ENCODE results near the gene YTHDF1.

YTHDF1 gene

DNA sequence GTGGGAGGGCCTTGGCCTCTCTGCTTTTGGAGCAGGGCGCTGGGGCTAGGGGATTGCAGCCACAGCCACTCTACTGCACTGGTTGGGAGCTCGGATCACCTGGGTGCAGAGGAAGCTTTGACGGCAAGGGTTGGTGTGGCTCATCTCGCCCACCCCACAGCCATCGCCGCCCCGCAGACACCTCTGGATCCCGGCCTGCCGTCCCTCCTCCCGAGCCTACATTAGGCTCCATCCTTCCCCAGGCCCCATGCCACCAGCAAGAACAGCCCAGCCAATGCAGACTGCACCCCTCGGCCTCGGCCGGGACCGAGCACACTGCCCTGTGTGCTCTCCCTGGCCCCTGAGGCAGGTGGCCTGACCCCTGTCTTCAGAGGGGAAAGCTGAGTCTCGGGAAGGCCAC lies 44.6 kb upstream of the YTHDF1 start:
- peaks cover 7 to 95% (median 27%) of the 10 kb centered on the region in 5 experiments for H3K27me3 ChIP-seq (replicated peaks in 2 of 5; ENCODE audit: control insufficient read depth in 4 of 5, insufficient read depth in 5 of 5, low read length in 4 of 5)

DNA sequence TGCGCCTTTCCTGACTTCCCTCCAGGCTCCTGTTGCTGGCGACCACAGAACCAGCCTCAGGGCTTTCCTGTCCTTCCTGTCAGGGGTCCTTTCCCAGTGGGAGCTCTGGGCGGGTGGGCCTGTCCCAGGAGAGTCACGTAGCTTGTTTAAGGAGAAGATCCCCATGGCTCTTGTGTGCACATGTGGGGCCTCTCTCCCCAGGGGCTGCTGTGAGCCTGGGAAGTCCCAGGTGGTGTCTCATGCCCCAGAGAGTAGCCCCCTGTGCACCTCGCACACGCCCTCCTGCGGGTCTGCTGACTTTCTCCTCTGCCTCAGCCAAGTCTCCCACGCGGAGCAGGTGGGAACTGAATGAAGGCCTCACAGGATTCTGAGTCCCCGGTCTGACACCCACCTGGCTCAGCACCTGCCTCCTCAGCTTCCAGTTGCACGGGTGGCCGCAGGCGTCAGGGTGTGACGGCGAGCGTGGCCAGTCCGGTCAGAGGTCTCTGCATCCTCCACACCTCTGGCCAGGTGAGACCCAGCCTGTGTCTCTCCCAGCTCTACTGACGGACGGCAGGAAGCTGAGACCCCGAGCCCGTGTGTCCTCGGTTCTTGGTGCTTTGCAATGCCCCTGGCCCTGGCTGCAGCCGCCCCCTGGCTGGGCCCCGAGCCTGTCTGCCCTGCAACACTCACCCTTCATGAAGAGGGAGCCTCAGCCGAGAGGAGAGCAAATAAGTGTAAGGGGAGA lies 44.0 kb upstream of the YTHDF1 start:
- Histone ChIP-seq H3K27ac (ENCODE audit: insufficient read depth in 1 of 2, low read depth in 1 of 2, low read length in 2 of 2, poor library complexity in 1 of 2, severe bottlenecking in 2 of 2) (no peak overlapping the region), H3K4me3 (ENCODE audit: control insufficient read depth in 1 of 7, extremely low read depth in 1 of 7, insufficient read depth in 4 of 7, low read depth in 2 of 7, low read length in 6 of 7) (no peak overlapping the region), H3K4me1 (ENCODE audit: control extremely low read depth in 1 of 4, control insufficient read depth in 4 of 4, insufficient read depth in 4 of 4, low read length in 3 of 4) (peaks cover 0 to 2% (median under 1%) of the 10 kb centered on the region in 4 experiments), H3K9me3 (ENCODE audit: control extremely low read depth in 1 of 5, control insufficient read depth in 4 of 5, insufficient read depth in 2 of 5, low read depth in 1 of 5, low read length in 4 of 5) (no peaks in the 10 kb centered on the region), H3K27me3 (replicated peaks in 2 of 5; ENCODE audit: control insufficient read depth in 4 of 5, insufficient read depth in 5 of 5, low read length in 4 of 5) (peaks cover 7 to 95% (median 30%) of the 10 kb centered on the region in 5 experiments), H3K36me3 (ENCODE audit: control insufficient read depth in 4 of 4, insufficient read depth in 4 of 4, low read length in 3 of 4) (no peaks in the 10 kb centered on the region)
- 85% methylated on average over 24 of the region's 25 CpGs for WGBS (ENCODE audit: insufficient coverage)
- no peak for DNase-seq
- POLR2A ChIA-PET: no interaction called here
- CTCF ChIA-PET: interaction anchor here (0.7 to 1.1 kb wide), 2 partner anchors 8 to 36 kb away, joined by 3 read pairs; no protein-coding TSS in a partner anchor

More for the DNA sequence above, 44.6 kb upstream of the YTHDF1 start:
- ChIA-PET POLR2A (no interaction called here), CTCF (interaction anchor here (0.7 to 1.1 kb wide), 2 partner anchors 9 to 36 kb away, joined by 3 read pairs; no protein-coding TSS in a partner anchor)
- H3K9me3 ChIP-seq (ENCODE audit: control extremely low read depth in 1 of 5, control insufficient read depth in 4 of 5, insufficient read depth in 2 of 5, low read depth in 1 of 5, low read length in 4 of 5): no peaks in the 10 kb centered on the region
- 95% methylated on average over 14 of the region's 15 CpGs for WGBS (ENCODE audit: insufficient coverage)
- H3K4me1 ChIP-seq (ENCODE audit: control extremely low read depth in 1 of 4, control insufficient read depth in 4 of 4, insufficient read depth in 4 of 4, low read length in 3 of 4): peaks cover 0 to 2% (median 0%) of the 10 kb centered on the region in 4 experiments
- H3K4me3 ChIP-seq (ENCODE audit: control insufficient read depth in 1 of 7, extremely low read depth in 1 of 7, insufficient read depth in 4 of 7, low read depth in 2 of 7, low read length in 6 of 7): no peak overlapping the region
- no peaks in the 10 kb centered on the region for H3K36me3 ChIP-seq (ENCODE audit: control insufficient read depth in 4 of 4, insufficient read depth in 4 of 4, low read length in 3 of 4)
- no peak for DNase-seq
- H3K27ac ChIP-seq (ENCODE audit: insufficient read depth in 1 of 2, low read depth in 1 of 2, low read length in 2 of 2, poor library complexity in 1 of 2, severe bottlenecking in 2 of 2): no peak overlapping the region

DNA sequence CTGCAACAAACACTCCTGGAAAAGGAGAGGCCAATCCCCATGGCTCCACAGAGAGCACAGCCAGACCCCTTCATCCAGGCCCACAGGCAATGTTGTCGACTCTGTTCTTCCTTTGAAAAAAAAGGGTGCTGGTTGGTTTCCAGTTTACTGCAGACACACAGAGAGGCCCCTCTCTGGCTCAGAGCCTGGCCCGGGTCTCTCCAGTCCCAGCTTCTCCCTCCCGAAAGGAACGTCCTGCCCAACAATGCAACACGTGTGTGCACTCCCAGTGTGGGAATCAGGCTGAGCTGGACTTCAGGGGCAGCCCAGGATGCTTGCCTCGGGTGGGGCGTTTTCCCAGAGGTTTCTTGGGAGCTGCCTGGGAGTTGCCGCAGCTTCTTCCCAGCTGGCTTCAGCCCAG lies 42.9 kb upstream of the YTHDF1 start:
- CTCF ChIA-PET: interaction anchor here (1.5 kb wide), 1 partner anchor 35 kb away, joined by 3 read pairs; no protein-coding TSS in a partner anchor
- 66% methylated on average over 8 of the region's 8 CpGs for WGBS (ENCODE audit: insufficient coverage)
- H3K4me1 ChIP-seq (ENCODE audit: control extremely low read depth in 1 of 4, control insufficient read depth in 4 of 4, insufficient read depth in 4 of 4, low read length in 3 of 4): peaks cover 0 to 8% (median 3%) of the 10 kb centered on the region in 4 experiments
- POLR2A ChIA-PET: no interaction called here
- DNase-seq: no peak
- no peak overlapping the region for H3K27ac ChIP-seq (ENCODE audit: insufficient read depth in 1 of 2, low read depth in 1 of 2, low read length in 2 of 2, poor library complexity in 1 of 2, severe bottlenecking in 2 of 2)
- no peak overlapping the region for H3K4me3 ChIP-seq (ENCODE audit: control insufficient read depth in 1 of 7, extremely low read depth in 1 of 7, insufficient read depth in 4 of 7, low read depth in 2 of 7, low read length in 6 of 7)
- H3K27me3 ChIP-seq (replicated peaks in 2 of 5; ENCODE audit: control insufficient read depth in 4 of 5, insufficient read depth in 5 of 5, low read length in 4 of 5): peaks cover 7 to 94% (median 33%) of the 10 kb centered on the region in 5 experiments
- no peaks in the 10 kb centered on the region for H3K9me3 ChIP-seq (ENCODE audit: control extremely low read depth in 1 of 5, control insufficient read depth in 4 of 5, insufficient read depth in 2 of 5, low read depth in 1 of 5, low read length in 4 of 5)
- no peaks in the 10 kb centered on the region for H3K36me3 ChIP-seq (ENCODE audit: control insufficient read depth in 4 of 4, insufficient read depth in 4 of 4, low read length in 3 of 4)

DNA sequence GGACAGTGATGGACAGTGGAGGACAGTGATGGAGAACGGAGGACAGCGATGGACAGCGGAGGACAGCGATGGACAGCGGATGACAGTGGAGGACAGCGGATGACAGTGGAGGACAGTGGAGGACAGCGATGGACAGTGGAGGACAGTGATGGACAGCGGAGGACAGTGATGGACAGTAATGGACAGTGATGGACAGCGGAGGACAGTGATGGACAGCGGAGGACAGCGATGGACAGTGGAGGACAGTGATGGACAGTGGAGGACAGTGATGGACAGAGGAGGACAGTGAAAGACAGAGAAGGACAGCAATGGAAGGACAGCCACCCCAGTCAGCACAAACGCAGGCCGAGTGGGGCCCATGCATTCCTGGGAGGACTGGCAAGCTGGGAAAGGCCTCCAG lies 41.7 kb upstream of the YTHDF1 start:
- CTCF ChIA-PET: no interaction called here

DNA sequence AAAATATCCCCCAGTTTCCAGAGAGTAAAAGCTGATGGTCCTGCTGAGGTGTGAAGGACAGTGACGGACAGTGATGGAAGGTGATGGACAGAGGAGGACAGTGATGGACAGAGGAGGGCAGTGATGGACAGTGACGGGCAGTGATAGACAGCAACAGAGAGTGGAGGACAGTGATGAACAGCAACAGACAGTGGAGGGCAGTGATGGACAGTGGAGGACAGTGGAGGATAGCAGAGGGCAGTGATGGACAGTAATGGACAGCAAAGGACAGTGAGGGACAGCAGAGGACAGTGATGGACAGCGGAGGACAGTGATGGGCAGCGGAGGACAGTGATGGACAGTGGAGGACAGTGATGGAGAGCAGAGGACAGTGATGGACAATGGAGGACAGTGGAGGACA lies 41.0 kb upstream of the YTHDF1 start:
- Histone ChIP-seq H3K27ac (ENCODE audit: insufficient read depth in 1 of 2, low read depth in 1 of 2, low read length in 2 of 2, poor library complexity in 1 of 2, severe bottlenecking in 2 of 2) (no peak overlapping the region), H3K4me1 (ENCODE audit: control extremely low read depth in 1 of 4, control insufficient read depth in 4 of 4, insufficient read depth in 4 of 4, low read length in 3 of 4) (peaks cover 0 to 16% (median 5%) of the 10 kb centered on the region in 4 experiments), H3K4me3 (ENCODE audit: control insufficient read depth in 1 of 7, extremely low read depth in 1 of 7, insufficient read depth in 4 of 7, low read depth in 2 of 7, low read length in 6 of 7) (no peak overlapping the region), H3K27me3 (replicated peaks in 2 of 5; ENCODE audit: control insufficient read depth in 4 of 5, insufficient read depth in 5 of 5, low read length in 4 of 5) (peaks cover 7 to 97% (median 37%) of the 10 kb centered on the region in 5 experiments), H3K36me3 (ENCODE audit: control insufficient read depth in 4 of 4, insufficient read depth in 4 of 4, low read length in 3 of 4) (no peaks in the 10 kb centered on the region), H3K9me3 (ENCODE audit: control extremely low read depth in 1 of 5, control insufficient read depth in 4 of 5, insufficient read depth in 2 of 5, low read depth in 1 of 5, low read length in 4 of 5) (peaks cover 0 to 3% (median 0%) of the 10 kb centered on the region in 5 experiments)
- ChIA-PET POLR2A (no interaction called here), CTCF (interaction anchor here (1.3 kb wide), 1 partner anchor 9 kb away, joined by 3 read pairs; no protein-coding TSS in a partner anchor)
- WGBS (ENCODE audit: insufficient coverage): 93% methylated on average over 4 of the region's 4 CpGs
- DNase-seq: no peak

More for the DNA sequence above, 41.7 kb upstream of the YTHDF1 start:
- Histone ChIP-seq H3K9me3 (ENCODE audit: control extremely low read depth in 1 of 5, control insufficient read depth in 4 of 5, insufficient read depth in 2 of 5, low read depth in 1 of 5, low read length in 4 of 5) (peaks cover 0 to 3% (median 0%) of the 10 kb centered on the region in 5 experiments), H3K4me3 (ENCODE audit: control insufficient read depth in 1 of 7, extremely low read depth in 1 of 7, insufficient read depth in 4 of 7, low read depth in 2 of 7, low read length in 6 of 7) (no peak overlapping the region), H3K4me1 (ENCODE audit: control extremely low read depth in 1 of 4, control insufficient read depth in 4 of 4, insufficient read depth in 4 of 4, low read length in 3 of 4) (peaks cover 0 to 16% (median 6%) of the 10 kb centered on the region in 4 experiments), H3K36me3 (ENCODE audit: control insufficient read depth in 4 of 4, insufficient read depth in 4 of 4, low read length in 3 of 4) (no peaks in the 10 kb centered on the region), H3K27ac (ENCODE audit: insufficient read depth in 1 of 2, low read depth in 1 of 2, low read length in 2 of 2, poor library complexity in 1 of 2, severe bottlenecking in 2 of 2) (no peak overlapping the region), H3K27me3 (replicated peaks in 2 of 5; ENCODE audit: control insufficient read depth in 4 of 5, insufficient read depth in 5 of 5, low read length in 4 of 5) (peaks cover 7 to 96% (median 35%) of the 10 kb centered on the region in 5 experiments)
- POLR2A ChIA-PET: no interaction called here
- WGBS (ENCODE audit: insufficient coverage): 97% methylated on average over 9 of the region's 13 CpGs
- DNase-seq: no peak

DNA sequence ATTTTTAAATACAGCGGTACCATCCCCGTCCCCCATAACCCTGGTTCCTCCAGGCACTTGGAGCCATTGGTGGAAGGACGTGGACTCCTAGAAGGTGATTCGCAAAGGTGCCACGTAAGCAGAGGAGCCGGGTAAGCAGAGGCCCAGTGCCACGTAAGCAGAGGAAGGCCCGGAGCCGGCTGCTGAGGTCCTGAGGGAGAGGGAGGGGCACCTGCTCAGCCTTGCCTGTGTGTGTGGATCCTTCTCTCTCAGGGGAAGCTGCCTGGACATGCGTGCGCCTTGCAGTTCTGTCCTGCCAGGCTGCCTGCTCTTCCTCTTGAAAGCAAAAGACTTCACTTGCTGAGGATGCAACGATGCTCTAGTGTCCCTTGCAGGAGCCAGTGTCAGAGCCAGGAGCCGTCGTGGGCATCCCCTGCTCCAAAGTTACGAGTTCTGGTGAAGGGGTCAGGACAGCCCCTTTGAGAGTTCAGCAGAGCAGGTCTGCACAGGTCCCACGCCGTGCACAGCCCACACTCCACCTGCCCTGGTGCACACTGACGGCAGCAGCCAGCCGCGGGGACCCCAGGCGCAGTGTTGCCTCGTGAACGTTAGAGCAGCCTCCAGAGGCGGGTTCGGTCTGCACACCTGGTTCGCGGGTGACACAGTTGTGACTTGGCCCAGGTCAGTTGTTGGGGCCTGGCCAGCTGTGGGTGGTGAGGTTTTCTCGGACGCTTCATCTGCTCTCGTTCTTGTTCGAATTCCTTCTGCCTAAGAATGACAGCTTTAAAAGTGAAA lies 40.2 kb upstream of the YTHDF1 start:
- peaks cover 0 to 16% (median 5%) of the 10 kb centered on the region in 4 experiments for H3K4me1 ChIP-seq (ENCODE audit: control extremely low read depth in 1 of 4, control insufficient read depth in 4 of 4, insufficient read depth in 4 of 4, low read length in 3 of 4)
- CTCF ChIA-PET: interaction anchor here (1.0 to 1.3 kb wide), 3 partner anchors 10 to 38 kb away, joined by 3 read pairs; no protein-coding TSS in a partner anchor
- POLR2A ChIA-PET: no interaction called here
- peaks cover 0 to 3% (median 0%) of the 10 kb centered on the region in 5 experiments for H3K9me3 ChIP-seq (ENCODE audit: control extremely low read depth in 1 of 5, control insufficient read depth in 4 of 5, insufficient read depth in 2 of 5, low read depth in 1 of 5, low read length in 4 of 5)
- H3K36me3 ChIP-seq (ENCODE audit: control insufficient read depth in 4 of 4, insufficient read depth in 4 of 4, low read length in 3 of 4): no peaks in the 10 kb centered on the region
- no peak for DNase-seq
- no peak overlapping the region for H3K4me3 ChIP-seq (ENCODE audit: control insufficient read depth in 1 of 7, extremely low read depth in 1 of 7, insufficient read depth in 4 of 7, low read depth in 2 of 7, low read length in 6 of 7)
- WGBS (ENCODE audit: insufficient coverage): 61% methylated on average over 23 of the region's 31 CpGs
- no peak overlapping the region for H3K27ac ChIP-seq (ENCODE audit: insufficient read depth in 1 of 2, low read depth in 1 of 2, low read length in 2 of 2, poor library complexity in 1 of 2, severe bottlenecking in 2 of 2)
- peaks cover 7 to 93% (median 38%) of the 10 kb centered on the region in 5 experiments for H3K27me3 ChIP-seq (replicated peaks in 2 of 5; ENCODE audit: control insufficient read depth in 4 of 5, insufficient read depth in 5 of 5, low read length in 4 of 5)

All from common myeloid progenitor, CD34-positive (primary cell).